Measurements from ENCODE around the gene AP1B1. TPM values are rescaled to one million over a fixed set of nuclear protein-coding genes. Genes with fewer than 3 reads are reported as not detected.

The AP1B1 gene
- polyA plus RNA-seq, 2 of the 4 experiments (the other 2 are of a cell fraction): 22.5 to 27.0 TPM

DNA sequence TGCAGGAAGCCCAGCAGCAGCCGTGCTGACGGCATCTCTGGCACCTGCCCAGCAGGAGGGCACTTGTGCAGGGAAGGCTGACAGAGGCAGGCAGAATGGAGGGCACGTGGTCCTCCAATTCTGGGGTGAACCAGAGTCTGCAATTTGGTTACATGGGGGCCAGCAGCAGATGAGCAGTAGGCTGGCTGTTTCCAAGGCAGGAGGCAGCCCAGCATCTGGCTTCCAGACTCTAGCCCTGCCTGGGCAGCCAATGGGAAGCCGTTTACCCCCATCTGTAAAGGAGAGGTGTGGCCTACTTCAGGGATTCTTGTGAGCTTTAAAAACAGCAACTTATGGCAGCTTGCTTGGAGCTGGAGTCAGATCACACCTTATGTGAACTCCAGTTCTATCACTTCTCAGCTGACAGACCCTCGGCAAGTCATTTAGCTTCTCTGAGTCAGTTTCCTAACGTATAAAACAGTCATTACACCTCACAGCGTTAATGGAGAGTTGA is 45.0 kb downstream of the AP1B1 start:
- Histone ChIP-seq H3K4me3 (no peak overlapping the region), H3K27ac (no peak overlapping the region), H3K9me3 (no peaks in the 10 kb centered on the region), H3K4me2 (no peak overlapping the region), H3K4me1 (peaks cover 8% of the 10 kb centered on the region; the same call in 1 of the 3 replicates)
- DNase-seq (ENCODE audit: low read depth in 1 of 2, low spot score in 1 of 2) (no peak), FAIRE-seq (no peak), ATAC-seq (peak in 1 of 2 experiments; percentile 54; a peak in 3 of 6 replicates)
- ChIA-PET CTCF (interaction anchor here (0.6 to 1.7 kb wide), 3 partner anchors 16 to 494 kb away, joined by 3 to 4 read pairs (median 4); partner anchors contain the start of gene ASCC2), POLR2A (no interaction called here)
- WGBS (ENCODE audit: missing lambda C conversion rate): 89% methylated on average over 5 of the region's 7 CpGs
- TF ChIP-seq, protein P1, sequence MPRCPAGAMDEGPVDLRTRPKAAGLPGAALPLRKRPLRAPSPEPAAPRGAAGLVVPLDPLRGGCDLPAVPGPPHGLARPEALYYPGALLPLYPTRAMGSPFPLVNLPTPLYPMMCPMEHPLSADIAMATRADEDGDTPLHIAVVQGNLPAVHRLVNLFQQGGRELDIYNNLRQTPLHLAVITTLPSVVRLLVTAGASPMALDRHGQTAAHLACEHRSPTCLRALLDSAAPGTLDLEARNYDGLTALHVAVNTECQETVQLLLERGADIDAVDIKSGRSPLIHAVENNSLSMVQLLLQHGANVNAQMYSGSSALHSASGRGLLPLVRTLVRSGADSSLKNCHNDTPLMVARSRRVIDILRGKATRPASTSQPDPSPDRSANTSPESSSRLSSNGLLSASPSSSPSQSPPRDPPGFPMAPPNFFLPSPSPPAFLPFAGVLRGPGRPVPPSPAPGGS (IDR thresholded peaks at IDR 0.05): no peak
- TF ChIP-seq BHLHE40 (IDR thresholded peaks at IDR 0.05; ENCODE audit: low read depth, low read length) (no peak), KDM5A (IDR thresholded peaks at IDR 0.05) (no peak), CEBPB (IDR thresholded peaks at IDR 0.05) (no peak), ZFP36 (IDR thresholded peaks at IDR 0.05; ENCODE audit: borderline replicate concordance, partially characterized antibody) (no peak), NPAS2 (CRISPR knock-in tag; IDR thresholded peaks at IDR 0.05; ENCODE audit: borderline replicate concordance) (no peak), RCOR1 (IDR thresholded peaks at IDR 0.05; ENCODE audit: low read depth, low read length) (no peak), HOXB5 (CRISPR knock-in tag; IDR thresholded peaks at IDR 0.05) (no peak), HDAC2 (IDR thresholded peaks at IDR 0.05) (no peak), TFCP2L1 (CRISPR knock-in tag; IDR thresholded peaks at IDR 0.05) (no peak), ZSCAN20 (CRISPR knock-in tag; IDR thresholded peaks at IDR 0.05) (no peak), CBX8 (IDR thresholded peaks at IDR 0.05) (no peak), RFX5 (IDR thresholded peaks at IDR 0.05) (no peak)
- TF ChIP-seq, protein P2, sequence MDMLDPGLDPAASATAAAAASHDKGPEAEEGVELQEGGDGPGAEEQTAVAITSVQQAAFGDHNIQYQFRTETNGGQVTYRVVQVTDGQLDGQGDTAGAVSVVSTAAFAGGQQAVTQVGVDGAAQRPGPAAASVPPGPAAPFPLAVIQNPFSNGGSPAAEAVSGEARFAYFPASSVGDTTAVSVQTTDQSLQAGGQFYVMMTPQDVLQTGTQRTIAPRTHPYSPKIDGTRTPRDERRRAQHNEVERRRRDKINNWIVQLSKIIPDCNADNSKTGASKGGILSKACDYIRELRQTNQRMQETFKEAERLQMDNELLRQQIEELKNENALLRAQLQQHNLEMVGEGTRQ (IDR thresholded peaks at IDR 0.05): no peak

DNA sequence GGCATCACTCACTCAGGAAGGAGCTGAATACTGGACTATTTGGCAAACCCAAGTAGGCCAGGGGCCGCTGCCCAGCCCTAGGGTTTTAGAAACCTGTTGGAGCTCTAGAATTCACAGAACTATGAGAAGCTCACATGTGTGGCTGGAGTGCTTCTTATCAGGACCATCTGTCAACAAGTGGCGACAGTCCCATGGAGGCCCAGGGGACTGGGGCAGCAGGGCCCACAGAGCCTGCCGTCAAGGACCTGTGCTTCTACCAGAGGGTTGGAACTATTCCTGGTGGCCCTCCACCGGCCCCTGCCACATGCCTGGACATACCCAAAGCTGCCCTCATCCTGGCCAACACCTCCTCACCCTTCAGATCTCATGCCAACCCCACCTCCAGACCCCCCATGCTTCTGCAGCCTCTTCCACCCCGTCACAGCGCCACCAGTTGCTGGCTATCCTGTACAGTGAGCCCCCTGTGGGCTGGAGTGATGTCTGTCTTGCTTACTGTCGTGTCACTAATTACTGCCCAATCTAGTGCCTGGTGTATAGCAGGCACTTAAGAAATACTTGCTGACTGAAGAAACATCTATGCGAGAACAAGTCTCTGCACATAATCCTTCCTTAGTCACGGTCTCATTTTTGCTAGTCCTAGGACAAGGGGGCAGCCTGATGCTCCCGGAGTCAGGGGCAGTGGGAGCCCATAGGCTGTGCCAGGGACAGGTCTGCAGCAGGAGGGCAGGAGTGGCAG is 45.6 kb downstream of the AP1B1 start:
- Histone ChIP-seq H3K9me3 (no peaks in the 10 kb centered on the region), H3K4me3 (no peak overlapping the region), H3K27ac (no peak overlapping the region), H3K4me2 (no peak overlapping the region), H3K4me1 (peaks cover 8% of the 10 kb centered on the region; the same call in 1 of the 3 replicates)
- WGBS (ENCODE audit: missing lambda C conversion rate): 98% methylated on average over 7 of the region's 10 CpGs
- CTCF ChIA-PET: interaction anchor here (1.7 kb wide), 1 partner anchor 16 kb away, joined by 4 read pairs; no protein-coding TSS in a partner anchor
- TF ChIP-seq SMC3 (IDR thresholded peaks at IDR 0.05) (no peak), MAFK (IDR thresholded peaks at IDR 0.05; ENCODE audit: partially characterized antibody) (no peak), EHF (CRISPR knock-in tag; IDR thresholded peaks at IDR 0.05) (no peak), JUNB (IDR thresholded peaks at IDR 0.05) (no peak), CEBPB (IDR thresholded peaks at IDR 0.05) (no peak), EHMT2 (IDR thresholded peaks at IDR 0.05; ENCODE audit: low read depth) (no peak), RARB (CRISPR knock-in tag; IDR thresholded peaks at IDR 0.05) (no peak), POLR2A (IDR thresholded peaks at IDR 0.05; ENCODE audit: low read length) (no peak), EP300 (IDR thresholded peaks at IDR 0.05) (no peak), FOSL2 (IDR thresholded peaks at IDR 0.05) (no peak), FOSL2 (CRISPR knock-in tag; IDR thresholded peaks at IDR 0.05) (no peak), POLR2AphosphoS2 (conservative IDR thresholded peaks at IDR 0.05; ENCODE audit: low read length) (no peak), ZC3H11A (IDR thresholded peaks at IDR 0.05) (no peak)
- TF ChIP-seq, protein P1 (IDR thresholded peaks at IDR 0.05): no peak
- TF ChIP-seq, protein P3, sequence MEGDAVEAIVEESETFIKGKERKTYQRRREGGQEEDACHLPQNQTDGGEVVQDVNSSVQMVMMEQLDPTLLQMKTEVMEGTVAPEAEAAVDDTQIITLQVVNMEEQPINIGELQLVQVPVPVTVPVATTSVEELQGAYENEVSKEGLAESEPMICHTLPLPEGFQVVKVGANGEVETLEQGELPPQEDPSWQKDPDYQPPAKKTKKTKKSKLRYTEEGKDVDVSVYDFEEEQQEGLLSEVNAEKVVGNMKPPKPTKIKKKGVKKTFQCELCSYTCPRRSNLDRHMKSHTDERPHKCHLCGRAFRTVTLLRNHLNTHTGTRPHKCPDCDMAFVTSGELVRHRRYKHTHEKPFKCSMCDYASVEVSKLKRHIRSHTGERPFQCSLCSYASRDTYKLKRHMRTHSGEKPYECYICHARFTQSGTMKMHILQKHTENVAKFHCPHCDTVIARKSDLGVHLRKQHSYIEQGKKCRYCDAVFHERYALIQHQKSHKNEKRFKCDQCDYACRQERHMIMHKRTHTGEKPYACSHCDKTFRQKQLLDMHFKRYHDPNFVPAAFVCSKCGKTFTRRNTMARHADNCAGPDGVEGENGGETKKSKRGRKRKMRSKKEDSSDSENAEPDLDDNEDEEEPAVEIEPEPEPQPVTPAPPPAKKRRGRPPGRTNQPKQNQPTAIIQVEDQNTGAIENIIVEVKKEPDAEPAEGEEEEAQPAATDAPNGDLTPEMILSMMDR (IDR thresholded peaks at IDR 0.05): no peak
- POLR2A ChIA-PET: no interaction called here
- FAIRE-seq: no peak
- DNase-seq (ENCODE audit: low read depth in 1 of 2, low spot score in 1 of 2): no peak
- peak in 1 of 2 experiments; percentile 19; a peak in 2 of 6 replicates for ATAC-seq

All from A549 (cell line).